Stimulated activated CD4-positive, alpha-beta T cell treated with anti-CD3 and anti-CD28 coated beads, Interleukin-12 subunit alpha, Interleukin-12 subunit beta, amount 100 ng/mL, for 48 hours (primary cell): Measurements from ENCODE around the gene AHSA1.
"Not testable (repeated sequence)": the region's sequence is repeated elsewhere in the genome, so short reads cannot be mapped to it uniquely, and the experiment has no call there.

Experiments used
- DNase-seq, 3 donors: peaks; one replicate each; pipeline ENCODE4 v3.0.0-alpha.2; 2020; ENCODE audit warnings: low read depth in 2 of 3, low spot score in 1 of 3

The AHSA1 gene

DNA sequence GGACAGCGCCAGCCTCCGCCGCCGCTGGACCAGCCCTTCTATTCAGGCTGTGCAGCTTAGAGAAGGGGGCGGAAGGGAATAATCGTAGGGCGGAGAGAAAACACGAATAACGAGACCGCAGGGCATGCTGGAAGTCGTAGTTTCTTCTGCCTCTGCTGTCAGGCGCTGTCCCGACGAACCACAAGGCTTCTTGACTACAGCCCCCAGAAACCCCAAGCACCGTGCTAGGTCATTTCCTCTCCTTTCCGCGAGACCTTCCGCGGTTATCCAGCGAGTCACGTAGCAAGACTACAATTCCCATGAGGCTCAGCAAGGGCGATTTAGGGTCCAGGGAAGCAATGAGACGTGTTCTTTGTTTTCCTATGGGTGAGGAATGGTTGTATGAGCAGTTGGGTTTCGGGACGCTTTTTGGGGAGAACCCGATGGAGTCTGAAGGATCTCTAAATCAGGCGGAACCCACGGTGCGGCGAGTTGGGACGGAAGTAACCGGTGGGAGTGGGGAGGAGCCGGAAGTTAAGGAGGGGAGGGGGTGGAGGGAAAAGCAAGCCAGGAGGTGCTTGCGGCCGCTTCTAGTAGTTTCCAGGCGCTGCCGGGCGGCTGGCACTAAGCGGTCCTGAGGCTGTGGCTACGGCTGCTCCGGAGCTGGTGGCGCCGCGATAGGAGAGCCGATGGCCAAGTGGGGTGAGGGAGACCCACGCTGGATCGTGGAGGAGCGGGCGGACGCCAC is at the start of gene AHSA1, which contains the start of gene VIPAS39:
Gene AHSA1, plus strand, starts transcription at position 572 of the 727 bp plus-strand sequence. Its CDS starts 97 bp downstream, at position 669.
Gene VIPAS39, minus strand, starts transcription at position 80 of the 727 bp plus-strand sequence. CDS start 3,499 bp downstream, outside the sequence.
- DNase-seq: peak; percentile 84 to 91 (median 90)

DNA sequence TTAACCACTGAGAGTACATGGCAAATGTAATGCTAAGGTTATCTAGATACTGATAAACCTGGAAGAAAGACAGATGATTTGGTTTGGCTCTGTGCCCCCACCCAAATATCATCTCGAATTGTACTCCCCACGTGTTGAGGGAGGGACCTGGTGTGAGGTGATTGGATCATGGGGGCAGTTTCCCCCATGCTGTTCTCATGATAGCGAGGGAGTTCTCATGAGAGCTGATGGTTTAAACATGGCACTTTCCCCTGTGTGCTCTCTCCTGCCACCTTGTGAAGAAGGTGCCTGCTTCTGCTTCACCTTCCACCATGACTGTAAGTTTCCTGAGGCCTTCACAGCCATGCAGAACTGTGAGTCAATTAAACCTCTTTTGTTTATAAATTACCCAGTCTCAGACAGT is 48.8 kb upstream of the AHSA1 start:
- DNase-seq: no peak

DNA sequence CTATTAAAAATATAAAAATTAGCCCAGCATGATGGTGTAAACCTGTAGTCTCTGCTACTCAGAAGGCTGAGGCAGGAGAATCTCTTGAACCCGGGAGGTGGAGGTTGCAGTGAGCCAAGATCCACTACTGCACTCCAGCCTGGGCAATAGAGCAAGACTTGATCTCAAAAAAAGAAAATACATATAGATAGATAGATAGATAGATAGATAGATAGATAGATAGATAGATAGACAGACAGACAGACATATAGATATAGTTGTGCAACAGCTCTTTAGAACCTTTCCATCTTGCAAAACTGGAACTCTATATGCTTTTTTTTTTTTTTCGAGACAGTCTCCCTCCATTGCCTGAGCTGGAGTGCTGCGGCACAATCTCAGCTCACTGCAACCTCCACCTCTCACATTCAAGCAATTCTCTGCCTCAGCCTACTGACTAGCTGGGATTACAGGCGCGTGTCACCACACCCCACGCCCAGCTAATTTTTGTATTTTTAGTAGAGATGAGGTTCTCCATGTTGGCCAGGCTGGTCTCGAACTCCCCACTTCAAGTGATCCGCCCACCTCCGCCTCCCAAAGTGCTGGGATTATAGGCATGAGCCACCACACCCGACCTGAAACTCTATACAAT is 42.4 kb upstream of the AHSA1 start:
- DNase-seq: not testable (repeated sequence)

DNA sequence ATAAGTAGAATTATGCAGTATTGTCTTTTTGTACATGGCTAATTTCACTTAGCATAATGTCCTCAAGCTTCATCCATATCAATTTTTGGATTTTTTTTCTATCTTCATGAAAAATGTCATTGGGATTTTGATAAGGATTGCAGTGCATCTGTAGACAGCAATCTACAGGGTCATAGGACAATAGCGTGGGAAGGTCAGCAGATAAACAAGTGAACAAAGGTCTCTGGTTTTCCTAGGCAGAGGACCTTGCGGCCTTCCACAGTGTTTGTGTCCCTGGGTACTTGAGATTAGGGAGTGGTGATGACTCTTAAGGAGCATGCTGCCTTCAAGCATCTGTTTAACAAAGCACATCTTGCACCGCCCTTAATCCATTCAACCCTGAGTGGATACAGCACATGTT is 41.8 kb upstream of the AHSA1 start:
- DNase-seq: not testable (repeated sequence)

DNA sequence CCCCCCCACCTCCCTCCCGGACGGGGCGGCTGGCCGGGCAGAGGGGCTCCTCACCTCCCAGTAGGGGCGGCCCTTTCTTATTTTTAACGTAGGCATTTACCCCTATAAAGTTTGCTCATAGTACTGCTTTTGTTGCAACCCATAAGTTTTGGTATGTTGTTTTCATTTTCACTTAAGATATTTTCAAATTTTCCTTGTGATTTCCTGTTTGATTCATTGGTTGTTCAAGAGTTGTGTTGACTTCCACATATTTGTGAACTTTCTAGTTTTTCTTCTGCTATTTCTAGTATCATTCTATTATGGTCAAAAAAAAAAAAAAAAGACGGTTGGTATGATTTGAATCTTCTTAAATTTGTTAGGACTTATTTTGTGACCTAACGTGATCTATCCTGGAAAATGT is 41.1 kb upstream of the AHSA1 start:
- no peak for DNase-seq

DNA sequence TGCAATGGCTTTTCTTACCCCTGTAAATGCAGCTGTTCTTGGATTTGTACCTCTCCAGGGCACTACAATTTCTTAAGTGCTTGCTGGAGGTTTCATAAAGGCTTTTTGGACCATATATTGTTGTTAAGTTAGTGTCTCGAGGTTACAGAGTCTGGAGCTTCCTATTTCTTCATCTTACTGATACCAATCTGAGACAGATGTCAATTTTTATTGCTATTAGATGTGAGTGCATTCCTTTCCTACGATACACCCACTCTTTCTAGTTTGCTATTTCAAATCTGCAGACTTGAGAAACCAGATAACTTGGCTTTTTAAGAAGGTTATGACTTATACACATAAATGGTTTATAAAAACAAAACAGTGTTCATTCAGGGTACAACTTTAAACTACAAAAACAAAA is 36.7 kb upstream of the AHSA1 start:
- no peak for DNase-seq

DNA sequence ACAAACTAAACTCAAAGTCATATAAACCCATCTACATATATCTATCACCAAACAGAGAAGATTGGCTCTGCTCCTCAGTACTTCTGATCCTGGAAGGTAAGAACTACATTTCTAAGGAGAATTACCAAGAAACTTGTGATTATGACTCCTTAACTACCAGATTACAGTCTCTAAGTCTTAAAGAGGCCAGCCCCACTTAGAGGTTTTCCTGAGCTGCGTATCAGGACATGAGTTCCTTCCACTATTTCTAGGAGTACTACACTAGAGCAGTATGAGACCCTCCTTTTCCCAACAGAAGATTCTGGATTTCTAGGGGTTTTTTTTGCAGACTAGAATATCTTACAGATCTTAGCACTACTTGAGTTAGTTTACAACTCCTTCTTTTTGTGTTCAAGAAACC is 34.5 kb upstream of the AHSA1 start, which contains the start of gene NOXRED1:
Gene NOXRED1, minus strand, starts transcription at position 101 of the 400 bp plus-strand sequence. CDS start 634 bp downstream, outside the sequence.
- no peak for DNase-seq

DNA sequence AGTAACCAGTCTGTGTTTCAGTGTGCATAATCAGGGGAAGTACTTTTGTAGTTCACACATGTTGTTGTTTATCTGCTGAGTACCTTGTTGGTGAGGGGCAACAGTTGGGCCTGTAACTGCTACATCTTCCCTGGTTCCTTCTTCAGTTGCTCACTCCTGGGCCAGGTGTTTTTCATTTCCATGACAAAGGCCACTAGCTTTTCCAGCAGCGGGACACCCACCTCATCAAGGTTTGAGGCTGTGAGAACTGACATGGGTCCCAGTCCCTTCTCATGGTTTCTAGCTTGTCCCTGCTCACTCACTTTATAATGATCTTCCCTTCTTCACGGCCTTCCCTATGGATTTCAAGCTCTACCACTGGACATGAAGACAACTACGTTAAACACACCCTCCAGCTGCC is 33.0 kb upstream of the AHSA1 start:
- no peak for DNase-seq

DNA sequence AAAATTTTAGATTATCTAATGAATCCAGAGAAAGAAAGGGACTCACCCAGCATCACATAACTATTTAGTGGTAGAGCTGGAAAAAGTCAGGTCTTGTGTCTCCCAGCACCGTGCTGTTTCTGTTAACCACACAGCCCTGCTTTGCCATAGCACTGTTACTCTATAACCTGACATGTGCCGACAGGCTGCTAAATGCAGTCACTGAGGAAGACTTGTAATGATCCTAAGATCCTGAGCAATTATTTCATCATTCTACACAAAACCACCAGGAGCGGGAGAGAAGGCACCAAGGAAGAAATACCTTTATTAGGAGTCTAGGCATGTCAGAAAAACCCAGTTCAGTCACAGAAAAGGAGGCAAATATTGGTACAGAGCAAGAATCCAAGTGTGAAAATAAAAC is 31.5 kb upstream of the AHSA1 start:
- no peak for DNase-seq

DNA sequence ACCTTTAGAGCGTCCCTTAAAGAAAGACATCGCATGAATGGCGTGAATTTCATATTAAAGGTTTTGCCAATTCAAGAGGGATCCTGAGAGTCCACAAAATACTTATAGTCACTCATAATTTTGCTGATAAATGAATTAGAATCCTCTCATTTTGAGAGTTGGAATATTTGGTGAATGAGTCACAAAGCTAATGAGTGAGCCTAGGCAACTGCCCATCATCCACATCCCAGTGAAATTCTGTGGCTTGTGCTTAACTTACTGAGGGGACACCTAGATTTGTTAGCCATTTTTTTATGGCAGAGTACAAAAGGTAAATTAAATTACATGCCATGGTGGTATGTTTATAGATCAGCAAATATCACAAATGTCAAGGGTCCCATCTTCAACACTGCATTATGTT is 21.9 kb upstream of the AHSA1 start:
- DNase-seq: no peak

DNA sequence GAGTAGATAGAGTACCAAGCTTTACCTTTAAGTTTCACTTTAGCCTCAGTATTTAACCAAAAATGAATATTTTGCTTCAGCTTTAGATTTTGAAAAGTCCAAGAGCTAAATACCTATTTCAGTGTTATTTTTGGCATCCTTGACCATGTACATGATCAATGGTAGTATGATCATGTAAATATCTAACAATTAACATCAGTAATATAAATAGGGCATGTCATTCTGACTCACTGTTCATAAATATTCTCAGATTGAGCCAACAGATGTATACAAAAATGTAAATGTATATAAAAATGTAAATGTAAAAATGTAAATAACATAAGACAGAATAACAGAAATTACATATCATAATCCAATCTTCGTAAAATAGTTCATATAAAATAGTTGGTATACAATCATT is 19.3 kb upstream of the AHSA1 start:
- no peak for DNase-seq

DNA sequence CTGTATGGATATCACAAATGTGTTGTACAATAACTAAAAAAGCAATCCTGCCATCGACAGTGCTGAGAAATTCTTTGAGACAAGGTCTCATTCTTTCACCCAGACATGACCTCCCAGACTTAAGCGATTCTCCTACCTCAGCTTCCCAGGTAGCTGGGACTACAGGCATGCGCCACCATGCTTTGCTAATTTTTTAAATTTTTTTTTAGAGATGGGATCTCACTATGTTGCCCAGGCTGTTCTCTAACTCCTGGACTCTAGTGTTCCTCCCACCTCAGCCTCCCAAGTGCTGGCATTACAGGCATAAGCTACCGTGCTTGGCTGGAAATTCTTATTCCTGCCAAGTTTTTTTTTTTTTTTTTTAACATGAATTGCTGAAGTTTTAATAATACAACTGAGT is 18.0 kb upstream of the AHSA1 start:
- DNase-seq: no peak

DNA sequence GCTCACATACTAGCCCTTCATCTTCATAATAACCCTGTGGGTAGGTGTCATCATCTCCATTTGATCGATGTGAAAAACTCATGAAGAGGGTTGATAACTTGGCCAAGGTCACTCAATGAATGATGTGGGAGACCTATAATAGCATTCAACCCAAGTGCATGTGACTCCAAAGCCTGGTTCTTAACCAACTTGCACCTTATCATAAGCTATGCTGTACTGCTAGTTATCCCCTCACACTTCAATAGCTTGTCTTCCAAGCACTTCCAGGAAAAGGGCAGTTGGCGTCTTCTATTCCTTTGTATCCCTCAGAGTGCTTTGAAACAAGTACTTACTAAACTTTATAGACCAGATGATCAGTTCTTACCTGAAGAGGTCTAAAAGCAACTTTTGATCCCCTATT is 15.7 kb upstream of the AHSA1 start:
- no peak for DNase-seq

DNA sequence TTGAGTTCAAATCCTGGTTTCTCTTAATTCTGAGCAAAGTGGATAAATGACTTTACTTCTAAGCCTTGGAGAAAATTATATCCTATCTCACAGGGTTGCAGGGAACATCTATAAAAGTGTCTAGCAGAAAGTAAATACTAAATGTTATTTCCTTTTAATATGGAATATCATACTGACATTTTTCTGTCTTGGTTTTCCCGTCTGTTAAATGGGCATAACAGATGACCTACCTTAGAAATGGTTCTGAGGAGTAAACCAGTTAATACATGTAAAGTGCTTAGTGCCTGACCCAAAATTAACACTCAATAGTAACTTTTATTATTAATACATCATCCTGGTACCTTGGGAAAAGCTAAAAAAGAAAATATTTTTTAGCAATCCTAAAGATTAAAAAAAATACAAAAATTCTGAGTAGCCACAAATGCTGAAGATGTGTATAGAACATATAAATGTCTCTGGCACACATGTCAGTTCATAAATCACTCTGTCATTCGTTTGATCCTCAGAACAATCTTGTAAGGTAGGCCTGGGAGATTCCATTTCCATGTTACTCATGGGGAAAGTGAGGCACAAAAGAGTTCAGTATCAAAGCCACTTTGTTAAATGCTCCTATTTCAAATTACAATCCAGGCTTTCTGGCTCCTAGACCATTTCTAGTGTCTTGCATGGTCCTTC is 1.8 kb upstream of the AHSA1 start:
- no peak for DNase-seq

DNA sequence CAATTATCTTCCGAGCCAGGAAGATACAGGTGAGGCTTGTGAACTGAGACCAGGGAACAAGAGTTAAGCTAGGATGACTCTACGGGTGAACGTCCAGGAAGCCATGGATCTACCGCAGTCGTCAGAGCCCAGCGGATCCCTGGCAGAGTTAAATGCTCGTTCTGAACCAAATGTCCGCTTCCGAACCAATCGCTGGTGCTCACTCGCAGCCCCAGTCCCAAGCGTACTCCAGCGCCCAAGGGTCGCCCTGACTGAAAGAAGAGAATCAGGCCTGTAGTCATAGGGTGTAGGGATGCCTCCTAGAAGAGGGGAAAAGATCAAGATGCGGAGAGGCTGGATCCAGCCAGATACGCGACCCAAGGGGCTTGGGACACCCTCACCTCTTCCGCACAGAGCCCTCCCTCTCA is 775 bp upstream of the AHSA1 start:
- no peak for DNase-seq

DNA sequence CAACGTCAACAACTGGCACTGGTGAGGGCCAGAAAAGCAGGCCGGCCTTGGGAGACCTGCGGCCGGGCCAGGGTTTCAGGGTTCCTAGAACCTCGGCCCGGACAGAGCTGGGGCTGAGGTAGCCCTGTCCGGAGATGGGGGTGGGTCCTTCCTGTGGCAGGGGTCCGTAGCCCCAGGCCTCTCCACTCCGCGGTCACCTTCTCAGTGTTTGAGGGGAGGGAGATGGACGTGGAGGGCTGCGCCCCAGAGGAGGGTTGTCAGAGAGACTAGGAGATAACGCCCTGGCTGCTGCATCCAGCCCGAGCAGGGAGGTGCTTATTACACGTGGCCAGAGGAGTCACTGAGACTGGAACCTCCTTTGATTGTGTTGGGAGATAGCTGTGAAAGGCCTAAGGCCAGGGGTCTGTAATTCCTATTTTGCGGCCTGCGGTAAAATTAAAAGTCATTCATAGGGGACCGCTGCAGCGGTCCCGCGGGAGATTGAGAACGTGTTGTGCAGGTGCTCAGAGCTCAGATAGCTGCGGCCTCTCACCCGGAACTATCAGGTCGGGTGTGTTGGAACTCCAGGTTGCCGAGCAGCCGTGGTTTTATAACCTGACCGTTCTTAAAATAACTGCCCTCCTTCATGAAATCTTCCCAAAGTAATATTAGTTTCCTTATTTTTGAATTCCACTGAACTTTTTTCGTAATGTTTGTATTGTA is 507 bp downstream of the AHSA1 start:
- DNase-seq: peak in 1 of 3 donors; percentile 9

DNA sequence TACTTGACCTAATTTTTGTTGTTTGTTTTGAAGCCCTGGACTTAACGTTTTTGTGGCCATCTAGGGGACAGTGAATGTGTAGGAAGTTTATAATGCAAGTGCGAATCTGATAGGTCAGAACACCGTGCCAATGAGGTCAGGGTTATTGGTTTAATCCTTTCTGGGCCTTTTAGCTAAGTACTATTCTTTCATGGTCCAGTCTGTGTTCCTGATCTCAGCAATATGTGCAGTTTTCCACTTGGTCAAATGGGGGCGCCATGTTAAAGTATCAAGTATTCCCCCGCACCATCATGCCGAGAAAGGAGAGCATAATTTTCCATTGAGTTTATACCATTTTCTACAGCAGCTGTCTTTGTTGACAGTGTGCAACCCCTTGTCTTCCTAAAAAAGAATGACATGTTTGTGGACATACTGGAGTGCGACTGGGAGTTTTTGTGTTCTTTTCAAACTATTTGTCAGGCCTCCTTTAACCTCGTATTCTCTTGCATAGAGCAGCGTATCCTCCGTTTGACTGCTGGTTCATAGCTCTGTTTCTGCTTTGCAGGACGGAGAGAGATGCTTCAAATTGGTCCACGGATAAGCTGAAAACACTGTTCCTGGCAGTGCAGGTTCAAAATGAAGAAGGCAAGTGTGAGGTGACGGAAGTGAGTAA is 1.3 kb downstream of the AHSA1 start:
- peak; percentile 60 to 76 (median 65) for DNase-seq

DNA sequence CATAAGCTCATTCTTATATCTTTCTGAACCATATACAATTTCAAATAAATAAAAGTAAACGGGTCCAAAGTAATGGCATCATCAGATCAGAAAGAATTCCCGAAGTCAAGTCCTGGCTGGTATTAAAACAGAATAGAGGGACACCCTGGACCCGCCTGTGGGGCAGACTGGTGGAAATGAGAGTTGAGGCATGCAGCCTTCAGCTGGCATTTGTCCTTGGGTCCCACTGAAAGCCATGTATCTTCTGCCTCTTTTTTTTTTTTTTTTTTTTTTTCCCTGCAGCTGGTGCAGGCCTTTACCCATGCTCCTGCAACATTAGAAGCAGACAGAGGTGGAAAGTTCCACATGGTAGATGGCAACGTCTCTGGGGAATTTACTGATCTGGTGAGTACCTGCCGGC is 9.9 kb downstream of the AHSA1 start:
- no peak for DNase-seq

DNA sequence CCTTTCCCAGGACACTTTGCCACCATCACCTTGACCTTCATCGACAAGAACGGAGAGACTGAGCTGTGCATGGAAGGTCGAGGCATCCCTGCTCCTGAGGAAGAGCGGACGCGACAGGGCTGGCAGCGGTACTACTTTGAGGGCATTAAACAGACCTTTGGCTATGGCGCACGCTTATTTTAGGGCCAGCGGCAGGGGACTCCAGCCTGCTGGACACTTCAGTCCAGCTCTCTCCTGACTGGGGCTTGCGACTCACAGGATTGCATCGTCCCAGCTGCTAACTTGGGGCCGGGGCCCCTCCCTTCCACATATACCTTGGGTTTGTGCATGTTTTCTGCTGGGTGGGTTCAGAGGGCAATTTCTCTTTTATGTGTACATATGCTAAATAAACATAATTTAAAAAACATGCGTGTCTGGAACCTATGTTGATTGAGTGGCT is 11.2 kb downstream of the AHSA1 start:
- no peak for DNase-seq

DNA sequence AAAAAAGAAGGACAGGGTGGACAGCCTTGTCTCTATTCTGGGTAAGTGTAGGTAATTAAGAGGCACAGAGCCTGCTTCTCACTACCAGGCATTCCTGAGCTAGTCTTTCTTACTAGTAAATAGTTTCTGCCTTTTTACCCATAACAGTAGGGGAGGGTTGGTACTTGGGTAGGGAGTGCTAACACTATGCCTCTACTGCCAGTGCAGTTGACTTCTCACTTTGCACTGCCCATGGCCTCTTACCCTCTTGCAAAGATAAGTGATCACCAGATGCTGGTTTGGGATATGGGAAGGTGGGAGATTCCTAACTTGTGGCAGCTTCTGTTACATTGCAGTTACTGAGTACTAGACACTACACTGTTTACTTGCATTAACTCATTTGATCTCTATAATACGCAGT is 11.6 kb downstream of the AHSA1 start:
- no peak for DNase-seq
